ENCODE data around the gene GALNT10.

GALNT10 gene

GRCh38 chr5:154273963-154274827 lies 83.7 kb downstream of the GALNT10 start:
- H3K9me3 ChIP-seq (ENCODE audit: severe bottlenecking) = no peaks in the 10 kb centered on the region
- H3K27me3 ChIP-seq (ENCODE audit: insufficient read depth, low read depth, severe bottlenecking) = no peaks in the 10 kb centered on the region
- H3K4me3 ChIP-seq (ENCODE audit: low read depth, low read length) = no peak overlapping the region
- no peaks in the 10 kb centered on the region for H3K36me3 ChIP-seq
- no peak for TF ChIP-seq CTCF (IDR thresholded peaks at IDR 0.05; ENCODE audit: low read depth, low read length)
- DNase-seq = no peak
- H3K27ac ChIP-seq = no peak overlapping the region

- Histone ChIP-seq H3K9me3 (ENCODE audit: severe bottlenecking) (no peaks in the 10 kb centered on the region), H3K36me3 (no peaks in the 10 kb centered on the region), H3K27ac (no peak overlapping the region), H3K27me3 (ENCODE audit: insufficient read depth, low read depth, severe bottlenecking) (no peaks in the 10 kb centered on the region), H3K4me3 (ENCODE audit: low read depth, low read length) (no peak overlapping the region)
- no peak for TF ChIP-seq CTCF (IDR thresholded peaks at IDR 0.05; ENCODE audit: low read depth, low read length)
- no peak for DNase-seq
Measured at GRCh38 chr5:154274828-154275185, 84.3 kb downstream of the GALNT10 start.

- no peaks in the 10 kb centered on the region for H3K9me3 ChIP-seq (ENCODE audit: severe bottlenecking)
- H3K27ac ChIP-seq = peak overlapping the region; percentile 36
- no peak for TF ChIP-seq CTCF (IDR thresholded peaks at IDR 0.05; ENCODE audit: low read depth, low read length)
- no peak overlapping the region for H3K4me3 ChIP-seq (ENCODE audit: low read depth, low read length)
- DNase-seq = no peak
- H3K27me3 ChIP-seq (ENCODE audit: insufficient read depth, low read depth, severe bottlenecking) = no peaks in the 10 kb centered on the region
- no peaks in the 10 kb centered on the region for H3K36me3 ChIP-seq
Measured at GRCh38 chr5:154275566-154275965, 85.0 kb downstream of the GALNT10 start.

GRCh38 chr5:154276261-154276972 lies 85.9 kb downstream of the GALNT10 start:
- Histone ChIP-seq H3K27me3 (ENCODE audit: insufficient read depth, low read depth, severe bottlenecking) (no peaks in the 10 kb centered on the region), H3K9me3 (ENCODE audit: severe bottlenecking) (no peaks in the 10 kb centered on the region), H3K27ac (peak overlapping the region; percentile 63), H3K36me3 (no peaks in the 10 kb centered on the region), H3K4me3 (ENCODE audit: low read depth, low read length) (no peak overlapping the region)
- DNase-seq = peak; percentile 57
- TF ChIP-seq CTCF (IDR thresholded peaks at IDR 0.05; ENCODE audit: low read depth, low read length) = no peak

GRCh38 chr5:154276973-154277331 lies 86.4 kb downstream of the GALNT10 start:
- no peaks in the 10 kb centered on the region for H3K9me3 ChIP-seq (ENCODE audit: severe bottlenecking)
- TF ChIP-seq CTCF (IDR thresholded peaks at IDR 0.05; ENCODE audit: low read depth, low read length) = no peak
- DNase-seq = peak; percentile 16
- H3K36me3 ChIP-seq = no peaks in the 10 kb centered on the region
- no peaks in the 10 kb centered on the region for H3K27me3 ChIP-seq (ENCODE audit: insufficient read depth, low read depth, severe bottlenecking)
- peak overlapping the region; percentile 63 for H3K27ac ChIP-seq
- no peak overlapping the region for H3K4me3 ChIP-seq (ENCODE audit: low read depth, low read length)

Data from WERI-Rb-1 (cell line).